CD4-positive, alpha-beta T cell treated with Interferon alpha-2 for 1 hour (primary cell): ENCODE data around the gene PHOX2A.

Experiments used
- DNase-seq, 2 donors: peaks; one replicate each; pipeline ENCODE4 v3.0.0-alpha.2; 2020 to 2022

PHOX2A gene

GRCh38 chr11:72233056-72233772 is 10.8 kb downstream of the PHOX2A start:
- DNase-seq = no peak

- no peak for DNase-seq
These were observed 11.5 kb downstream of the PHOX2A start for GRCh38 chr11:72232260-72233055.

GRCh38 chr11:72231396-72232259 is 12.3 kb downstream of the PHOX2A start:
- no peak for DNase-seq

GRCh38 chr11:72230764-72231365 is 13.1 kb downstream of the PHOX2A start:
- no peak for DNase-seq

- no peak for DNase-seq
These were observed 13.8 kb downstream of the PHOX2A start for GRCh38 chr11:72229925-72230763.

- no peak for DNase-seq
These were observed 14.5 kb downstream of the PHOX2A start for GRCh38 chr11:72229336-72229924.

- DNase-seq = no peak
These were observed 15.1 kb downstream of the PHOX2A start for GRCh38 chr11:72228844-72229231.

- DNase-seq = no peak
These were observed 15.6 kb downstream of the PHOX2A start for GRCh38 chr11:72228229-72228843.

GRCh38 chr11:72227316-72228228 is 16.4 kb downstream of the PHOX2A start:
- DNase-seq = no peak

- DNase-seq = no peak
These were observed 17.3 kb downstream of the PHOX2A start for GRCh38 chr11:72226701-72227100.

- peak in 1 of 2 donors; percentile 47 for DNase-seq
These were observed 18.5 kb downstream of the PHOX2A start for GRCh38 chr11:72225411-72225951.

GRCh38 chr11:72224564-72225410 is 19.2 kb downstream of the PHOX2A start, which contains the start of gene INPPL1:
Gene INPPL1, plus strand, starts transcription at chr11:72224767. Its CDS starts 218 bp downstream, at chr11:72224985.
- peak in 1 of 2 donors; percentile 44 for DNase-seq

- peak; percentile 42 to 61 for DNase-seq
These were observed 20.1 kb downstream of the PHOX2A start for GRCh38 chr11:72223615-72224563.

GRCh38 chr11:72222907-72223614 is 20.9 kb downstream of the PHOX2A start:
- DNase-seq = peak; percentile 92 to 95

- DNase-seq = no peak
These were observed 21.7 kb downstream of the PHOX2A start for GRCh38 chr11:72222106-72222891.
